ENCODE results near the gene MLLT1. TPM values are rescaled to one million over a fixed set of nuclear protein-coding genes. Genes with fewer than 3 reads are reported as not detected.

MLLT1 gene
- total and polyA plus RNA-seq, 3 experiments from 2014 or later = 2.5 to 64.2 (median 63.9) TPM

DNA sequence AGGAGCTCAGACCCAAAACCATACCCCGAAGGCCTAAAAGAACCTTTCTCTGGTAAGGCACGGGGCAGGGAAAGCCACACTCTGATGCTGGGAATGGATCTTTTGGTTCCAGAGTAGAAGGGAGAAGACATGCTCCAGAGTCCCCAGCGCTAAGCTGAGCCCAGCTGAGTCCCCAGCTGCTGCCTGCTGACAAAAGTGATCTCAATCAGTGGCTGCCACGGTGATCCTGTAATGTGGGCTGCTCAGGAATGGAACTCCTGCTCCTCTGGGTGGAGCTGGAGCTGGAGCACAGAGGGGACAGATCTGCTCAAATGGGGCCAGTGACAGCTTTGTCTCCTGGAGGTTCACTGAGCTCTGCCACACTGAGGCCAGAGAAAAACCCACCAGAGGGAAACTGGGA lies 70.5 kb downstream of the MLLT1 start:
- ChIA-PET POLR2A (interaction anchor here (0.5 to 1.0 kb wide), 2 partner anchors 10 to 14 kb away, joined by 3 read pairs; no protein-coding TSS in a partner anchor), CTCF (interaction anchor here (0.7 kb wide), 1 partner anchor 20 kb away, joined by 3 read pairs; no protein-coding TSS in a partner anchor)
- Mint-ChIP-seq H3K36me3 (peaks cover 2 to 17% (median 4%) of the 10 kb centered on the region in 3 donors), H3K27me3 (peaks cover 0 to 1% of the 10 kb centered on the region in 2 donors), H3K27ac (no peak overlapping the region), H3K4me3 (no peak overlapping the region), H3K9me3 (no peaks in the 10 kb centered on the region), H3K4me1 (no peaks in the 10 kb centered on the region)
- no peaks in the 10 kb centered on the region for H3K36me3 ChIP-seq (ENCODE audit: insufficient read depth, low read length)
- no peaks in the 10 kb centered on the region for H3K27me3 ChIP-seq (ENCODE audit: insufficient read depth, low read length, poor library complexity, severe bottlenecking)
- H3K9me3 ChIP-seq (ENCODE audit: low read length) = no peaks in the 10 kb centered on the region
- DNase-seq = no peak
- no peaks in the 10 kb centered on the region for H3K4me1 ChIP-seq (ENCODE audit: insufficient read depth, low read length)
- H3K27ac ChIP-seq (ENCODE audit: low read depth, low read length) = no peak overlapping the region
- H3K4me3 ChIP-seq (ENCODE audit: low read length) = no peak overlapping the region

DNA sequence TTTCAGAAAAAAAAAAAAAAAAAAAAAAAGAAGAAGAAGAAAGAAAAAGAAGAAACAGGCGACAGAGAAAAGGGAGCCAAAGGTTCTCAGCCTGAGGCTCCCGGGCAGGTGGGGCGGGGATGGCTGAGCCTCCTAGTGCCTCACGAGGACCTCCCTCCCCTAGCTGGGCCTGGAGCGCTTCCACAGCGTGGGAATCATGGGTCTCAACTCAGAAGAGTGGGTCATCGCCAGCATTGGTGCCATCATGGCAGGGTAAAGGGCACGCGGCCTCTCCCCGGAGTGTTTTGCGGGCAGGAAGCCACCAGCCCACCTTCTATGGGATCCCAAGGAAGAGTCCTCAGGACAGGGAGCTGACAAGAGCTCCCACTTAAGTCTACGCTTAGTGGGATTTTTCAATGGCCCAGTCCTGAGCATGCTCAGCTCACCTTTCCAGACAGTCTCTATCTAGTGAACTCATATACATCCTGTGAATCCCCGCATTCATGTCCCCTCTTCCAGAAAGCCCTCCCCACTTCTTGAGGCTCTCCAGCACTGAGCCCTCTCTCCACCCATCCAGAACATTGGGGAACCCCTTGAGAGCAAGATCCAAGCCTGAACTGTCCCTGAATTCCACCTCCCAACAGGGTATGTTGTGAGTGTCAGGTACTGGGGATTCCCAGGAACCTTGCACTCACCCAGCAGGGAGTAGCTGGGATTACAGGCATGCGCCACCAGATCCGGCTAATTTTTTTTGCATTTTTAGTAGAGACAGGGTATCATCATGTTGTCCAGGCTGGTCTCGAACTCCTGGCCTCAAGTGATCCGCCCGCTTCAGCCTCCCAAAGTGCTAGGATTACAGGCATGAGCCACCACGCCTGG lies 74.7 kb downstream of the MLLT1 start:
- Mint-ChIP-seq H3K27ac (no peak overlapping the region), H3K36me3 (no peaks in the 10 kb centered on the region), H3K27me3 (peaks cover 2 to 11% of the 10 kb centered on the region in 2 donors), H3K4me1 (no peaks in the 10 kb centered on the region), H3K4me3 (no peak overlapping the region), H3K9me3 (no peaks in the 10 kb centered on the region)
- no peak overlapping the region for H3K27ac ChIP-seq (ENCODE audit: low read depth, low read length)
- no peak for DNase-seq
- no peaks in the 10 kb centered on the region for H3K4me1 ChIP-seq (ENCODE audit: insufficient read depth, low read length)
- POLR2A ChIA-PET = no interaction called here
- H3K36me3 ChIP-seq (ENCODE audit: insufficient read depth, low read length) = no peaks in the 10 kb centered on the region
- CTCF ChIA-PET = no interaction called here
- no peaks in the 10 kb centered on the region for H3K9me3 ChIP-seq (ENCODE audit: low read length)
- no peak overlapping the region for H3K4me3 ChIP-seq (ENCODE audit: low read length)
- no peaks in the 10 kb centered on the region for H3K27me3 ChIP-seq (ENCODE audit: insufficient read depth, low read length, poor library complexity, severe bottlenecking)

DNA sequence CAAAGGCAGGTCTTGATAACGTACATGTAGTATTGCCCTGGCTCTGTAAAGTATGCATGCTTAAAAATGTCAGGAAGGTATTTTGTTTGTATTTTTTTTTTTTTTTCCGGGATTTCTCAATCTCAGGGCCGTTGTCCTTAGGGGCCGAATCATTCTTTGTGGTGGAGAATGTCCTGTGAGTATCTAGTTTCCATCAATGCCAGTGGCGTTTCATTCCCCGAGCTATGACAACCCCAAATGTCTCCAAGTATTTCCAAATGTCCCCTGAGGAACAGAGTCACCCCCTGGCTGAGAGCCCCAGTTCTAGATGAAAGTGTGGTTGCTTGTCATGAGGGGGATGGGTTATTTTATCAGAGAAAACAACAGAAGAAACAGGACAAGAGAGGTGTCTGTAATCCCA lies 75.6 kb downstream of the MLLT1 start:
- peaks cover 0 to 2% (median 0%) of the 10 kb centered on the region in 3 donors for H3K36me3 Mint-ChIP-seq
- H3K4me1 ChIP-seq (ENCODE audit: insufficient read depth, low read length) = peaks cover under 1% of the 10 kb centered on the region
- ChIA-PET POLR2A (no interaction called here), CTCF (no interaction called here)
- no peaks in the 10 kb centered on the region for H3K27me3 ChIP-seq (ENCODE audit: insufficient read depth, low read length, poor library complexity, severe bottlenecking)
- no peak for DNase-seq
- no peak overlapping the region for H3K4me3 Mint-ChIP-seq
- peak overlapping the region in 1 of 8 donors; percentile 10 for H3K27ac Mint-ChIP-seq
- no peaks in the 10 kb centered on the region for H3K9me3 Mint-ChIP-seq
- H3K27me3 Mint-ChIP-seq = peaks cover 2 to 11% of the 10 kb centered on the region in 2 donors
- H3K27ac ChIP-seq (ENCODE audit: low read depth, low read length) = no peak overlapping the region
- no peaks in the 10 kb centered on the region for H3K36me3 ChIP-seq (ENCODE audit: insufficient read depth, low read length)
- no peak overlapping the region for H3K4me3 ChIP-seq (ENCODE audit: low read length)
- no peaks in the 10 kb centered on the region for H3K9me3 ChIP-seq (ENCODE audit: low read length)
- peaks cover 4 to 7% (median 7%) of the 10 kb centered on the region in 3 donors for H3K4me1 Mint-ChIP-seq

DNA sequence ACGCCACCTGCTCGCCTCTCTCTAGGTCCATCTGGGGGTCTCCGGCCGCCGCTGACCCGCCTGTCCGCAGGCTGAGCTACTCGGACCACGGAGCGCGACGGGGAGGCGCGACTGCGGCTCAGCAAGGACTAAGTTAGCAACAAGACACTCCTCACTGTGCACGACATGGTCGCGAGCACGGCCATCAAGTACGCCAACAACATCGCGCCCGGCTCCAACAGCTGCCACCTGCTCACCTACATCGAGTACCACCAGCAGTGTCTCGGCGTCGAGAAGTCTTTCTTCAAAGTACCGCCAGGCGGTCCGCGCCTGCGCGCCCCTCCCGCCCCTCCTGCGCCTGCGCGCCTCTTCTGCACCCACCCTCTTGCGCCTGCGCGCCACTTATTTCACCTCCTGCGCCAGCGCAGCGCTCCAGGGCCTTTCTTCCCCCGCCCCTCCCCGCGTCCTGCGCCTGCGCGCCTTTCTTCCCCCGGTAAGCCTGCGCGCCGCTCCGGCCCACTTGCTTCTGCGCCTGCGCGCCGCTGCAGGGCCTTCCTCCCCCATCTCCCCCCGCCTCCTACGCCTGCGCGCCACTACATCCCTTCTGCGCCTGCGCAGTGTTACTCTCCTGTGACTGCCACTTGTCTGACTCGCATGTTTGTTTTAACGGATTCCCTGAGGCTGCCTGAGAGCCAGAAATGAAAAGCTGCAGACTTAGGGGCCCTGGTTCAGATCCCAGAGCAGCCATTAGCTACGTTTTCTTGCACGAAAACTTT lies 80.4 kb downstream of the MLLT1 start:
- Histone ChIP-seq H3K4me3 (ENCODE audit: low read length) (peak overlapping the region; percentile 96), H3K27ac (ENCODE audit: low read depth, low read length) (peak overlapping the region; percentile 69), H3K36me3 (ENCODE audit: insufficient read depth, low read length) (no peaks in the 10 kb centered on the region), H3K4me1 (ENCODE audit: insufficient read depth, low read length) (peaks cover 10% of the 10 kb centered on the region), H3K9me3 (ENCODE audit: low read length) (no peaks in the 10 kb centered on the region), H3K27me3 (ENCODE audit: insufficient read depth, low read length, poor library complexity, severe bottlenecking) (no peaks in the 10 kb centered on the region)
- Mint-ChIP-seq H3K27me3 (peaks cover 2 to 11% of the 10 kb centered on the region in 2 donors), H3K4me3 (peak overlapping the region; percentile 83 to 96 (median 93)), H3K36me3 (peaks cover 0 to 8% (median 7%) of the 10 kb centered on the region in 3 donors), H3K9me3 (peaks cover 0 to 4% (median 0%) of the 10 kb centered on the region in 5 donors), H3K27ac (peak overlapping the region; percentile 76 to 94 (median 90)), H3K4me1 (peaks cover 11 to 18% (median 12%) of the 10 kb centered on the region in 3 donors)
- DNase-seq = peak; percentile 98 to 100 (median 99)
- CTCF ChIA-PET = interaction anchor here (0.7 to 1.9 kb wide), 3 partner anchors 16 to 179 kb away, joined by 3 to 8 read pairs (median 4); no protein-coding TSS in a partner anchor
- POLR2A ChIA-PET = interaction anchor here (0.7 kb wide), 1 partner anchor 10 kb away, joined by 3 read pairs; no protein-coding TSS in a partner anchor

DNA sequence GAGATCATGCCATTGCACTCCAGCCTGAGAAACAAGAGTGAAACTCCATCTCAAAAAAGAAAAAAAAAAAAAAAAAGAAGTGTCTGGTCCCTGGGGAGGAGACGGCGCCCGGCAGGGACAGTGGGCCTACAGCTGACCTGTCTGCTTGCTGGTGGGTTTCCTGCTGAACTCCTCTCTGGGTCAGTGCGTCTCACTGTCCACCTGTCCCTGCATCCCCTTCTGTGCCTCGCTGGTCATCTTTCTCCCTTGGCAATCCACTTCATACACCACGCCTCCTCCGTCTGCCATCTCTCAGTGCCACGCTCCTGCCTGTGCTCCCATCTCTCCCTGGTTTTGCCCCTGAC lies 80.9 kb downstream of the MLLT1 start:
- no peaks in the 10 kb centered on the region for H3K36me3 ChIP-seq (ENCODE audit: insufficient read depth, low read length)
- Mint-ChIP-seq H3K36me3 (peaks cover 0 to 8% (median 7%) of the 10 kb centered on the region in 3 donors), H3K9me3 (peaks cover 0 to 4% (median 0%) of the 10 kb centered on the region in 5 donors), H3K4me3 (peak overlapping the region; percentile 83 to 96 (median 93)), H3K27ac (peak overlapping the region; percentile 71 to 94 (median 90)), H3K4me1 (peaks cover 11 to 18% (median 12%) of the 10 kb centered on the region in 3 donors), H3K27me3 (peaks cover 2 to 6% of the 10 kb centered on the region in 2 donors)
- DNase-seq = no peak
- no peaks in the 10 kb centered on the region for H3K27me3 ChIP-seq (ENCODE audit: insufficient read depth, low read length, poor library complexity, severe bottlenecking)
- H3K9me3 ChIP-seq (ENCODE audit: low read length) = no peaks in the 10 kb centered on the region
- H3K27ac ChIP-seq (ENCODE audit: low read depth, low read length) = peak overlapping the region; percentile 69
- H3K4me1 ChIP-seq (ENCODE audit: insufficient read depth, low read length) = peaks cover 10% of the 10 kb centered on the region
- POLR2A ChIA-PET = no interaction called here
- CTCF ChIA-PET = interaction anchor here (1.2 kb wide), 1 partner anchor 180 kb away, joined by 3 read pairs; no protein-coding TSS in a partner anchor
- peak overlapping the region; percentile 96 for H3K4me3 ChIP-seq (ENCODE audit: low read length)

DNA sequence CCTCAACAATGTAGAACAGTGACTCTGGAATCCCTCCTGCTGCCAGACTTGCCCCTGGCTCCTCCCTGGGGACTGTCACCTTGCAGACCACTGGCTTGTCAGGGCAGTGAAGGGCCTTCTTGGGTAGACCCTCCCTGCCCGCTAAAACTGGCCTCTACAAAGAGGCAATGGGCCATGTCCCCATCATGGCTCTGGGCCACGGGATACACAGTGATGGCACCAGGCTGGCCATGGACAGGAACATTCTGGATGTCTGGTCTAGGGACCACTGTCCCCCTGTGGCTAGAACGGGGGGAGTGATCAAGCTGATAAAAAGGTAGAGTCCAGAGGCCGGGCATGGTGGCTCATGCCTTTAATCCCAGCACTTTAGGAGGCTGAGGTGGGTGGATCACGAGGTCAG lies 83.4 kb downstream of the MLLT1 start:
- Histone ChIP-seq H3K27ac (ENCODE audit: low read depth, low read length) (no peak overlapping the region), H3K9me3 (ENCODE audit: low read length) (peaks cover 3% of the 10 kb centered on the region), H3K4me1 (ENCODE audit: insufficient read depth, low read length) (peaks cover 10% of the 10 kb centered on the region), H3K36me3 (ENCODE audit: insufficient read depth, low read length) (no peaks in the 10 kb centered on the region), H3K4me3 (ENCODE audit: low read length) (no peak overlapping the region), H3K27me3 (ENCODE audit: insufficient read depth, low read length, poor library complexity, severe bottlenecking) (no peaks in the 10 kb centered on the region)
- no peak for DNase-seq
- H3K4me3 Mint-ChIP-seq = no peak overlapping the region
- H3K36me3 Mint-ChIP-seq = peaks cover 3 to 18% (median 8%) of the 10 kb centered on the region in 3 donors
- H3K27me3 Mint-ChIP-seq = no peaks in the 10 kb centered on the region
- H3K27ac Mint-ChIP-seq = no peak overlapping the region
- peaks cover 11 to 18% (median 12%) of the 10 kb centered on the region in 3 donors for H3K4me1 Mint-ChIP-seq
- POLR2A ChIA-PET = no interaction called here
- H3K9me3 Mint-ChIP-seq = peaks cover 0 to 8% (median 4%) of the 10 kb centered on the region in 5 donors
- CTCF ChIA-PET = no interaction called here

DNA sequence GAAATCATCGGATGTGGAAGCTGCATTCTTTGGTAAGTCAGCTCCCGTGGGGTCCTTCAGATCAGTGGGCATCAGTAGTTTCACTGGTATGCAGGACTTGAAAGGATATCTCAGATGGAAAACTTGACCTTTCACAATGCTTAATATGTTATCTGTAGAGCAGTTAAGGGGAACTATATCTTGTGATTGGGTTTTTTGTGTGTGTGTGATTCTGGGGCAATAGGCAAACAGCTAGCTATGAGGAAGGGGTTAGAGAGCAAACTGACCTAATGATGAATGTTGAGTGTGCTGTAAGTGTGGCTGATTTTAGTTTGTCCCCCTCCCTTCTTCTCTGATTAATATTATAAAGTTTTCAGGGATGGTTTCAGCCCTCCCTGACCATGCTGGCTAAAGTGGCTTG lies 91.0 kb downstream of the MLLT1 start:
- DNase-seq = no peak
- ChIA-PET POLR2A (no interaction called here), CTCF (interaction anchor here (1.2 kb wide), 1 partner anchor 20 kb away, joined by 3 read pairs; no protein-coding TSS in a partner anchor)
- peaks cover 10 to 30% of the 10 kb centered on the region in 2 donors for H3K27me3 Mint-ChIP-seq
- H3K4me3 ChIP-seq (ENCODE audit: low read length) = no peak overlapping the region
- H3K9me3 ChIP-seq (ENCODE audit: low read length) = peaks cover 4% of the 10 kb centered on the region
- H3K4me1 ChIP-seq (ENCODE audit: insufficient read depth, low read length) = no peaks in the 10 kb centered on the region
- peaks cover 1 to 24% (median 5%) of the 10 kb centered on the region in 3 donors for H3K36me3 Mint-ChIP-seq
- H3K4me3 Mint-ChIP-seq = no peak overlapping the region
- H3K36me3 ChIP-seq (ENCODE audit: insufficient read depth, low read length) = no peaks in the 10 kb centered on the region
- no peak overlapping the region for H3K27ac Mint-ChIP-seq
- no peaks in the 10 kb centered on the region for H3K27me3 ChIP-seq (ENCODE audit: insufficient read depth, low read length, poor library complexity, severe bottlenecking)
- H3K9me3 Mint-ChIP-seq = peaks cover 0 to 30% (median 26%) of the 10 kb centered on the region in 5 donors
- H3K27ac ChIP-seq (ENCODE audit: low read depth, low read length) = no peak overlapping the region
- no peaks in the 10 kb centered on the region for H3K4me1 Mint-ChIP-seq

All from CD8-positive, alpha-beta memory T cell (primary cell).